Astrocyte of the cerebellum (primary cell): ENCODE data around the gene LMO7.

Source experiments
- DNase-seq: peaks from one replicate; pipeline ENCODE4 v3.0.0-alpha.2; 2011; ENCODE audit warnings: low read depth
- H3K4me3 ChIP-seq: 2 replicates; pipeline ENCODE4 v1.5.1; 2011; ENCODE audit warnings: mild to moderate bottlenecking, low read depth, low read length, moderate library complexity
- in situ Hi-C: cut with HindIII; loops from 2 replicates; pipeline ENCODE4 v1.10.0; 2017; ENCODE audit warnings: low sequenced_read_pairs
- TF ChIP-seq, protein P1 (sequence below): IDR thresholded peaks from 2 replicates; pipeline ENCODE4 v1.5.1; 2012; ENCODE audit warnings: low read length, low read depth, moderate library complexity, mild to moderate bottlenecking; ENCODE audit errors: missing control alignments

Gene LMO7

DNA sequence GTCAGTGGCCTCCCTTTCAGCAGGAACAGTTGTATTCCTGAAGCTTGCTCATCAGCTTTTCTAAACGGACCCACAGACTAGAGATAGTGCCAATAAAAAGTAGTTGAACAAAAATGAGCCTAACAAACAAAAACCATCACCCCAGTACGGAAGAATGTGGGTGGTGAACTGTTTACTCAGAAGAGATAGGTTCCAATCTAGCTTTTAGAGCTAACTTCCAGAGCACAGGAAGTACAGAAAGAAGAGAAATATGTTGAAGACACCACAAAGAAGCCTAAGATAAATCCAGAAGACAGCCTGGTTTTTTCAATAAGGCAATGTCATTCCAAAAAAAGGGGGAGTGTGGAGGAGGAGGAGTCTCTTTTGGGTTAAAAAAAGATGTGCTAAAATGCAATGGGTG lies 2.8 kb upstream of the LMO7 start:
- DNase-seq = no peak
- no peak overlapping the region for H3K4me3 ChIP-seq
- in situ Hi-C loops = no loop called here
- TF ChIP-seq, protein P1, sequence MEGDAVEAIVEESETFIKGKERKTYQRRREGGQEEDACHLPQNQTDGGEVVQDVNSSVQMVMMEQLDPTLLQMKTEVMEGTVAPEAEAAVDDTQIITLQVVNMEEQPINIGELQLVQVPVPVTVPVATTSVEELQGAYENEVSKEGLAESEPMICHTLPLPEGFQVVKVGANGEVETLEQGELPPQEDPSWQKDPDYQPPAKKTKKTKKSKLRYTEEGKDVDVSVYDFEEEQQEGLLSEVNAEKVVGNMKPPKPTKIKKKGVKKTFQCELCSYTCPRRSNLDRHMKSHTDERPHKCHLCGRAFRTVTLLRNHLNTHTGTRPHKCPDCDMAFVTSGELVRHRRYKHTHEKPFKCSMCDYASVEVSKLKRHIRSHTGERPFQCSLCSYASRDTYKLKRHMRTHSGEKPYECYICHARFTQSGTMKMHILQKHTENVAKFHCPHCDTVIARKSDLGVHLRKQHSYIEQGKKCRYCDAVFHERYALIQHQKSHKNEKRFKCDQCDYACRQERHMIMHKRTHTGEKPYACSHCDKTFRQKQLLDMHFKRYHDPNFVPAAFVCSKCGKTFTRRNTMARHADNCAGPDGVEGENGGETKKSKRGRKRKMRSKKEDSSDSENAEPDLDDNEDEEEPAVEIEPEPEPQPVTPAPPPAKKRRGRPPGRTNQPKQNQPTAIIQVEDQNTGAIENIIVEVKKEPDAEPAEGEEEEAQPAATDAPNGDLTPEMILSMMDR = no peak

DNA sequence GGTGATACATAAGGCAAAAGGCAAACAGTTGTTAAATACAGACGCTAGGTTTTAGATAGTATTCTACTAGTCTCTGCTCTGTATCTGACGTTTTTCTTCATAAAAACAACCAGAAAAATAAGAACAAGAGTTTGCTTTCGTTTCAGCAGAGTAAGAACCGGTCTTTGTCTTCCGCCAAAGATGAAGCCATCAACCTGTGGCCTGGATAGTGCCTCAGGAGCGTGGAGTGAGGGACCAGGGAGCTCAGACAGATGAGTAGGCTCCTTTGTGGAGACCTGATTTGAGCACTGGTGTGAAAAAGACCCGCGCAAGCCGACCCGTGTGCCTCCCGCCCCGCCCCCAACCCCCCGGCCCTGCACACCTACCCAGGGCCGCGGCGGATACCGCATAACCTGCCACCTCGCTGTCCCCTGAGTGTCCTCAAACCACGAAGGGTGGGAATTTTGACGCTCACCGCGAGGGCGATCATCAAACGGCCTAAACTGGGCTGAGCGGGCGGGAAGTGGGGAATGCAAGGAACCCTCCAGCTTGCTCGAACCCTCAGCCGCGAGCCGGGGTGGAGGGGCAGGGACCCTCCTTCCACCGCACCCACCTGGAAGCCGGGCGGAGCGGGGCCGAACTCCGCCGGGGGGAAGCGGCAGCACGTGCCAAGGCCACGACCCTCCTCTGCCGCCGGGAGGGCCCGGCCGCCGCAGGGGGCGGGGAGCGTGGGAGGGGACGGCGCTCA lies 866 bp upstream of the LMO7 start:
- DNase-seq = no peak
- TF ChIP-seq, protein P1 = no peak
- H3K4me3 ChIP-seq = peak overlapping the region; percentile 91
- in situ Hi-C loops = no loop called here

DNA sequence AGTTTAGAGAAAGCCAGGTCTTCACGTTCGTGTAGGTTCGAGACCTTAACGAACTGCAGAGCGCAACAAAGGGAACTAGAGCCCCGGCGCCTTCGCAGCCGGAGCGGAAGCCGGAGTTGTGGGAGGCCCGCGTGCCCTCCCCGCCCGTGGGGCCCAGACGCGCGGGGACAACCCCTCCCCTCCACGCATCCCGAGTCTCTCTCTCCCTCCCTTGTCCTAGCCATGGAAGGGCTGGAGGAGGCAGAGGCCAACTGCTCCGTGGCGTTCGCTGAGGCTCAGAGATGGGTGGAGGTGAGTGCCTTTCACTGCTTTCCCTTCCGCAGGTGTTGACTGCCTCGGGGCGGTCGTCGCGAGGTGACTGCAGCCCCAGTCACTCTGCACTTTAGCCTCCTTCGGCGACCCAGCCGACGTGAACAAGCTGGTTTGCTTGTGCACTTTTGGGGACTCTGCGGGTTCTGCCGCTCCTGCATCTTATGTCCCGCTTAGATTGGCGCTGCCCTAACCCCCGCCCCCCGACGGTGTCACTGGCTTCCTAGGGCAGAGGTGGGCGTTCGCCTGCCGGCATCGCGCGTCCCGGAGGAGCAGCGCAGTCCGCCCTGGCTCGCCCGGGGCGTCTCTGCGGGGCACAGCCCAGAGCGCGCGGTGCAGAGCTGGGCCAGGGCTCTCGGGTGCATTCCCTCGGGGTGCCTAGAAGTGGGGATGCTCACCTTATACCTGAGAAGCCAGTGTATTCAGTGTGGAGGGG lies 478 bp downstream of the LMO7 start:
- in situ Hi-C loops = no loop called here
- H3K4me3 ChIP-seq = peak overlapping the region; percentile 91
- DNase-seq = no peak
- TF ChIP-seq, protein P1 = no peak

DNA sequence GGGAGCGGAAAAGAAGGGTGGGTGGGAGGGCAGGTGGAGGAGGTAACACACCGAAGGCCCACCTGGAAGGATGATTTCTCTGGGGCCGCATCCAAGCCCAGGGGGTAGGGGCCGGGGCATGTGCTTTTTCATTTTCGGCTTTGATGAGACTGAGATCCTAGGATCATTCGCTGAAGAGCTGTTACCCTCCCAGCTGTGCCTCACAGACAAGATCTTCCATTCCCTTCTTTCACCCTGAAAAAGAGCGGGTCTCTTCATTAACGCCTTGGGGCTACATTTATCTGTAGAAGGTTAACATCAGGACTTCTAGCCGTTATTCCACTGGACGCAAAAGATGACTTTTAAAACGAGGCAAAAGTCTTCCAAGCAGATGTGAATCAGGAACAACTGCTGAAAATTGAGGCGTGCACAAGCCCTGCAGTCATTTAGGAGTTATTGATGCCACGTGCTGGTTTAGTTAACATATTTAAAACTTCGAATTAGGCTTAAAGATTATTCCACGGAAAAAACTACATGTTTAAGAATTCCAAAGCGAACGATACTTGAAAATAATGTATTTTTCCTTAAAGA lies 1.1 kb downstream of the LMO7 start:
- TF ChIP-seq, protein P1 = no peak
- in situ Hi-C loops = no loop called here
- peak overlapping the region; percentile 91 for H3K4me3 ChIP-seq
- DNase-seq = no peak

DNA sequence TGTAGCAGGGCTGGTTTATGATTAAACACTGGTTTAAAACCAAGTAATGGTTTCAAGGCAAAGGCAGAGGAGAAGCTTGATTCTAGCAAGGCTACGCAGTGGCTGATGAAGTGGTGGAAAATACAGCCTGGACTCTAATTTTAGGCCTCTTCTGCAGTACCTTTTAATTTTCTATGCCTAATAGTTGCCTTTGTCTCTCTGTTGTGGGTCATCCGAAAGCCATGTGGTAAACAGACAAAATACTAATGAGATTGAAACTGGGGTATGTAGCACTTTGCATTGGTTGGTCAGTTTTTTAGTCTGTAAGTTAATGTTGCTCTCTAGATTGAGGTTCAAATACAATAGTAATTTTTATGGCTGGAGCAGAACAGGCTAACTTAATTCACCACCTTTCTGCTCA lies 3.3 kb downstream of the LMO7 start:
- in situ Hi-C loops = no loop called here
- TF ChIP-seq, protein P1 = no peak
- peak overlapping the region; percentile 91 for H3K4me3 ChIP-seq
- DNase-seq = no peak

DNA sequence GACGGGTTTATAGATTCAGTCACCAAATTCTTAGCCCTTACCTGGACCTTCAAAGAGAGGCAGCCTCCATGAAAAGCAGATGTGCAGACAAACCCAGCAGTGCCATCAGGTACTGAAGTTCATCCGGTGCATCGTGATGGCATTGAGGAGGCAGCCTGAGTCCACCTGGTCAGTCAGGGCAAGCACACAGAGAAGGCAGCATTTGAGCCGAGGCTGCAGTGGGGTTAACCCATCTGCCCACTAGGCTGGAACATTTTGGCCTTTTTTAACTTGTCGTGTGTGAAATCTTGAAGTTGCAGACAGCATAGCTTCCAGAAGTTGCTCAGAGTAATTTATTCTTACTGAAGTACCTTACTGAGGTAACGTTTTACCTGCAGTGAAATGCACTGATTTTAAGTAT lies 4.9 kb downstream of the LMO7 start:
- no peak overlapping the region for H3K4me3 ChIP-seq
- TF ChIP-seq, protein P1 = no peak
- in situ Hi-C loops = no loop called here
- no peak for DNase-seq
